WTC11 (cell line): ENCODE results near the gene GZMM. TPM values are rescaled to one million over a fixed set of nuclear protein-coding genes. Genes with fewer than 3 reads are reported as not detected.
A peak's percentile ranks its signal among the peaks of the same experiment; 100 is the strongest.

Experiments used
- ATAC-seq: fragments of 200-7000 bp; cut with Tn5 transposase; 2 replicates; pipeline ENCODE4 v1.10.0; 2021; ENCODE audit warnings: mild to moderate bottlenecking, moderate library complexity
- CTCF ChIA-PET: fragments of 300-600 bp; sonication (Branson Sonifier 250); formaldehyde crosslinking; loops from one replicate; lab custom pipeline; 2021; ENCODE audit warnings: antibody characterized with exemption; lab: Charles Lee
- POLR2A ChIA-PET: fragments of 350-600 bp; sonication (Branson Sonifier 250); formaldehyde crosslinking; loops from one replicate; lab custom pipeline; 2021; ENCODE audit warnings: antibody characterized with exemption; lab: Charles Lee
- DNase-seq: peaks from one replicate; pipeline ENCODE4 v3.0.0; 2021; ENCODE audit warnings: low spot score
- H3K27ac Mint-ChIP-seq: 2 replicates; pipeline ENCODE4 v1.8.0; 2021; ENCODE audit warnings: mixed read lengths
- H3K27me3 Mint-ChIP-seq: 2 replicates; pipeline ENCODE4 v1.8.0; 2021; ENCODE audit warnings: low read depth, mild to moderate bottlenecking, moderate library complexity, mixed read lengths
- H3K36me3 Mint-ChIP-seq: 2 replicates; pipeline ENCODE4 v1.8.0; 2021; ENCODE audit warnings: mixed read lengths
- H3K4me1 Mint-ChIP-seq: 2 replicates; pipeline ENCODE4 v1.8.0; 2022; ENCODE audit warnings: mixed read lengths
- H3K4me3 Mint-ChIP-seq: 2 replicates; pipeline ENCODE4 v1.8.0; 2021; ENCODE audit warnings: mild to moderate bottlenecking, moderate library complexity, mixed read lengths
- H3K9me3 Mint-ChIP-seq: 2 replicates; pipeline ENCODE4 v1.8.0; 2021; ENCODE audit warnings: mixed read lengths
- ATF1 ChIP-seq: sonication (generic); formaldehyde crosslinking; IDR thresholded peaks from 2 replicates; pipeline ENCODE4 v1.8.1; 2023; ENCODE audit warnings: mild to moderate bottlenecking, moderate library complexity, missing genetic modification reagents
- CBFB ChIP-seq: sonication (generic); formaldehyde crosslinking; IDR thresholded peaks from 2 replicates; pipeline ENCODE4 v1.8.1; 2022; ENCODE audit warnings: mild to moderate bottlenecking, low read depth, missing genetic modification reagents
- EMX1 ChIP-seq: fragments of 250-450 bp; sonication (Bioruptor Pico); IDR thresholded peaks from 2 replicates; pipeline ENCODE4 v1.8.0; 2021; ENCODE audit warnings: mild to moderate bottlenecking
- FOXK1 ChIP-seq: sonication (generic); formaldehyde crosslinking; IDR thresholded peaks from 2 replicates; pipeline ENCODE4 v1.8.0; 2022; ENCODE audit warnings: mild to moderate bottlenecking, moderate library complexity, missing genetic modification reagents
- FOXP1 ChIP-seq: sonication (generic); formaldehyde crosslinking; IDR thresholded peaks from 2 replicates; pipeline ENCODE4 v1.8.0; 2022; ENCODE audit warnings: missing genetic modification reagents, mild to moderate bottlenecking, moderate library complexity, borderline replicate concordance
- GTF2I ChIP-seq: fragments of 250-450 bp; sonication (Bioruptor Pico); conservative IDR thresholded peaks from 2 replicates; pipeline ENCODE4 v1.4.0; 2021; ENCODE audit warnings: mild to moderate bottlenecking
- IRF2 ChIP-seq: sonication (generic); formaldehyde crosslinking; IDR thresholded peaks from 2 replicates; pipeline ENCODE4 v1.8.0; 2022; ENCODE audit warnings: low read depth, missing genetic modification reagents, borderline replicate concordance
- NFE2L1 ChIP-seq: sonication (generic); formaldehyde crosslinking; IDR thresholded peaks from 2 replicates; pipeline ENCODE4 v1.8.1; 2023; ENCODE audit warnings: missing genetic modification reagents
- NR1H2 ChIP-seq: sonication (generic); formaldehyde crosslinking; IDR thresholded peaks from 2 replicates; pipeline ENCODE4 v1.9.0; 2021; ENCODE audit warnings: mild to moderate bottlenecking, moderate library complexity, missing genetic modification reagents
- SOX15 ChIP-seq: fragments of 250-450 bp; sonication (Bioruptor Pico); IDR thresholded peaks from 2 replicates; pipeline ENCODE4 v1.9.0; 2021; ENCODE audit warnings: mild to moderate bottlenecking
- TEAD4 ChIP-seq: sonication (generic); formaldehyde crosslinking; IDR thresholded peaks from 2 replicates; pipeline ENCODE4 v1.8.0; 2022; ENCODE audit warnings: mild to moderate bottlenecking, missing genetic modification reagents
- ZNF121 ChIP-seq: sonication (generic); formaldehyde crosslinking; IDR thresholded peaks from 2 replicates; pipeline ENCODE4 v1.8.0; 2023; ENCODE audit warnings: missing genetic modification reagents
- ZNF138 ChIP-seq: sonication (generic); formaldehyde crosslinking; conservative IDR thresholded peaks from 2 replicates; pipeline ENCODE4 v1.8.1; 2022; ENCODE audit warnings: mild to moderate bottlenecking, moderate library complexity, missing genetic modification reagents
- ZNF317 ChIP-seq: sonication (generic); formaldehyde crosslinking; IDR thresholded peaks from 2 replicates; pipeline ENCODE4 v1.8.1; 2023; ENCODE audit warnings: low read depth, mild to moderate bottlenecking, moderate library complexity, missing genetic modification reagents, borderline replicate concordance
- total RNA-seq: library from RNA; stranded (reverse); gene quantifications from 3 replicates; pipeline ENCODE4 v1.2.3, GENCODE V29; 2021
- TF ChIP-seq, protein P1 (sequence below): sonication (generic); formaldehyde crosslinking; IDR thresholded peaks from 2 replicates; pipeline ENCODE4 v1.8.1; 2022; ENCODE audit warnings: low read depth, mild to moderate bottlenecking, moderate library complexity, missing genetic modification reagents, borderline replicate concordance
- TF ChIP-seq, protein P2 (sequence below): sonication (generic); formaldehyde crosslinking; IDR thresholded peaks from 2 replicates; pipeline ENCODE4 v1.8.1; 2023; ENCODE audit warnings: mild to moderate bottlenecking, moderate library complexity, missing genetic modification reagents
- TF ChIP-seq, protein P3 (sequence below): fragments of 250-450 bp; sonication (Bioruptor Pico); conservative IDR thresholded peaks from 2 replicates; pipeline ENCODE4 v1.9.0; 2021; ENCODE audit warnings: mild to moderate bottlenecking
- TF ChIP-seq, protein P4 (sequence below): sonication (generic); formaldehyde crosslinking; IDR thresholded peaks from 2 replicates; pipeline ENCODE4 v1.8.1; 2022; ENCODE audit warnings: low read depth, missing genetic modification reagents, borderline replicate concordance
- TF ChIP-seq, protein P5 (sequence below): sonication (generic); formaldehyde crosslinking; IDR thresholded peaks from 2 replicates; pipeline ENCODE4 v1.8.0; 2022; ENCODE audit warnings: mild to moderate bottlenecking, missing genetic modification reagents
- TF ChIP-seq, protein P6 (sequence below): fragments of 250-450 bp; sonication (Bioruptor Pico); IDR thresholded peaks from 2 replicates; pipeline ENCODE4 v1.9.0; 2021; ENCODE audit warnings: moderate library complexity, mild to moderate bottlenecking, inconsistent platforms, borderline replicate concordance
- TF ChIP-seq, protein P7 (sequence below): sonication (generic); formaldehyde crosslinking; IDR thresholded peaks from 2 replicates; pipeline ENCODE4 v1.8.1; 2023; ENCODE audit warnings: mild to moderate bottlenecking, missing genetic modification reagents

GZMM gene
- total RNA-seq, 1 experiment from 2014 or later: 0.68 TPM

DNA sequence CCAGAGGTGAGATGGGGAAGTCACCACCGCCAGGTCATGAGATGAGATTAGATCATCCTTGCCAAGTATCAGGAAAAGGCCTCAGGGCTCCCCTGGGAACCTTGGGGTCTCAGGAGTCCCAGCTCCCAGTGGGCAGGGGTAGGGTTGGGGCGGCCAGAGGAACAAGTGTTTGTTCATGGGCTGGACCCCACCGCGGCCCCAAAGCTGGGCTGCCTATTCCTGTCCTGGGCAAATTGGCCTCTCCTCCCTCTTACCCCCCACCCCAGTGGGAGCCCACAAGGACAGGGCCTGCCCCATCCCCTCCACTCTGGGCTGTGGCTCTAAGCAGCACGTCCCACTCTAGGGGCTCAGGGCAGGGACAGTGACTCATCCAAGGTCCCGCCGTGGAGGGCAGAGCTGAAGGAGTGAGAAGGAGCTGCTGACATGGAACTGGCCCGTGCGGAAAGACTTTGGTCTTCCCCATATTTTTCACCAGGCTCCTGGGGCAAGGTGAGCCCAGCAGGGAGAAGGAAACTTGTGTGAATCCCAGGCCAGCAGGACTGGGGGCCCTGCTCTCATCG, 41.8 kb downstream of the GZMM start (continued):
- TF ChIP-seq CBFB (CRISPR knock-in tag) (no peak), ZNF138 (CRISPR knock-in tag) (no peak), ZNF317 (CRISPR knock-in tag) (no peak), FOXK1 (CRISPR knock-in tag) (no peak), FOXP1 (CRISPR knock-in tag) (no peak)
- TF ChIP-seq, protein P1, sequence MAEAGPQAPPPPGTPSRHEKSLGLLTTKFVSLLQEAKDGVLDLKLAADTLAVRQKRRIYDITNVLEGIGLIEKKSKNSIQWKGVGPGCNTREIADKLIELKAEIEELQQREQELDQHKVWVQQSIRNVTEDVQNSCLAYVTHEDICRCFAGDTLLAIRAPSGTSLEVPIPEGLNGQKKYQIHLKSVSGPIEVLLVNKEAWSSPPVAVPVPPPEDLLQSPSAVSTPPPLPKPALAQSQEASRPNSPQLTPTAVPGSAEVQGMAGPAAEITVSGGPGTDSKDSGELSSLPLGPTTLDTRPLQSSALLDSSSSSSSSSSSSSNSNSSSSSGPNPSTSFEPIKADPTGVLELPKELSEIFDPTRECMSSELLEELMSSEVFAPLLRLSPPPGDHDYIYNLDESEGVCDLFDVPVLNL: no peak
- TF ChIP-seq, protein P2, sequence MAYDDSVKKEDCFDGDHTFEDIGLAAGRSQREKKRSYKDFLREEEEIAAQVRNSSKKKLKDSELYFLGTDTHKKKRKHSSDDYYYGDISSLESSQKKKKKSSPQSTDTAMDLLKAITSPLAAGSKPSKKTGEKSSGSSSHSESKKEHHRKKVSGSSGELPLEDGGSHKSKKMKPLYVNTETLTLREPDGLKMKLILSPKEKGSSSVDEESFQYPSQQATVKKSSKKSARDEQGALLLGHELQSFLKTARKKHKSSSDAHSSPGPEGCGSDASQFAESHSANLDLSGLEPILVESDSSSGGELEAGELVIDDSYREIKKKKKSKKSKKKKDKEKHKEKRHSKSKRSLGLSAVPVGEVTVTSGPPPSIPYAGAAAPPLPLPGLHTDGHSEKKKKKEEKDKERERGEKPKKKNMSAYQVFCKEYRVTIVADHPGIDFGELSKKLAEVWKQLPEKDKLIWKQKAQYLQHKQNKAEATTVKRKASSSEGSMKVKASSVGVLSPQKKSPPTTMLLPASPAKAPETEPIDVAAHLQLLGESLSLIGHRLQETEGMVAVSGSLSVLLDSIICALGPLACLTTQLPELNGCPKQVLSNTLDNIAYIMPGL (CRISPR knock-in tag): no peak

DNA sequence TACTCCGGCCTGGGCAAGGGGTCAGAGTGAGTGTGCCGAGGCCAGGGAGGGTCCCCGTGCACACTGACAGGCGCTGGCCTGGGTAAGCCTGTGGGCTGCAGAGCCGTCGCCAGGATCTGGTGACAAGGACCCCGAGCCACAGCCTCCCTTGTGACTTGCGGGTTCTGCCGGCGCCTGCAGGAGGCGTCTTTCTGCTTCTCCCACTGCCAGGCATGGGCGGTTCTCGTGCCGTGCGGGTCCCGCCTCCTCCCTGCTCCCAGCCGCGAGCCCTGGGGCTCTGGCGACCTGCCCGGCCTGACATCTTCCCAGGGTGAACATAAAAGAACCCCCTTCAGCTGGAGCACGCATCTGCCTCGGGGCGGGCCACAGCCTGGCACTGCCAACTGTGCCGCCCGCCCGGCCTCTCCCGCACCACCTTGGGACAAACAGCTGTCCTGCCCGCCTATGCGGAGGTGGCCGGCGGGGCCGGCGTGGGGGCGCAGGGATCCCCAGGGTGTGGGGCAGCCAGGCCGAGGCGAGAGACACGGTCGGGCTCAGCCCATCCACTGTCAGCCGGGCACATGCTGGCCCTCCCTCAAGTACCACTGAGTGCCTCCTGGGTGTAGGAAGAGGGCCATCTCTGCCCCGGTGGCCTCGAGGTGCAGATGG, 44.4 kb downstream of the GZMM start:
- Mint-ChIP-seq H3K4me3 (peak overlapping the region; percentile 16; the same call in 1 of the 2 replicates), H3K36me3 (no peaks in the 10 kb centered on the region), H3K27ac (no peak overlapping the region), H3K27me3 (peaks cover 36% of the 10 kb centered on the region), H3K9me3 (no peaks in the 10 kb centered on the region), H3K4me1 (peaks cover 4% of the 10 kb centered on the region; the same call in 1 of the 2 replicates)
- POLR2A ChIA-PET: no interaction called here
- CTCF ChIA-PET: interaction anchor here (0.9 to 1.5 kb wide), 5 partner anchors 12 to 82 kb away, joined by 3 to 5 read pairs (median 3); no protein-coding TSS in a partner anchor
- peak; percentile 90 for DNase-seq
- peak; percentile 60 for ATAC-seq
- TF ChIP-seq GTF2I (no peak), NR1H2 (CRISPR knock-in tag) (no peak), ZNF121 (CRISPR knock-in tag) (0 out of 2 replicates have a peak, but pooled peaks have one; percentile 27), NFE2L1 (no peak), IRF2 (CRISPR knock-in tag) (no peak), TEAD4 (CRISPR knock-in tag) (no peak), ATF1 (CRISPR knock-in tag) (no peak), SOX15 (CRISPR knock-in tag) (no peak), EMX1 (no peak)
- TF ChIP-seq, protein P3, sequence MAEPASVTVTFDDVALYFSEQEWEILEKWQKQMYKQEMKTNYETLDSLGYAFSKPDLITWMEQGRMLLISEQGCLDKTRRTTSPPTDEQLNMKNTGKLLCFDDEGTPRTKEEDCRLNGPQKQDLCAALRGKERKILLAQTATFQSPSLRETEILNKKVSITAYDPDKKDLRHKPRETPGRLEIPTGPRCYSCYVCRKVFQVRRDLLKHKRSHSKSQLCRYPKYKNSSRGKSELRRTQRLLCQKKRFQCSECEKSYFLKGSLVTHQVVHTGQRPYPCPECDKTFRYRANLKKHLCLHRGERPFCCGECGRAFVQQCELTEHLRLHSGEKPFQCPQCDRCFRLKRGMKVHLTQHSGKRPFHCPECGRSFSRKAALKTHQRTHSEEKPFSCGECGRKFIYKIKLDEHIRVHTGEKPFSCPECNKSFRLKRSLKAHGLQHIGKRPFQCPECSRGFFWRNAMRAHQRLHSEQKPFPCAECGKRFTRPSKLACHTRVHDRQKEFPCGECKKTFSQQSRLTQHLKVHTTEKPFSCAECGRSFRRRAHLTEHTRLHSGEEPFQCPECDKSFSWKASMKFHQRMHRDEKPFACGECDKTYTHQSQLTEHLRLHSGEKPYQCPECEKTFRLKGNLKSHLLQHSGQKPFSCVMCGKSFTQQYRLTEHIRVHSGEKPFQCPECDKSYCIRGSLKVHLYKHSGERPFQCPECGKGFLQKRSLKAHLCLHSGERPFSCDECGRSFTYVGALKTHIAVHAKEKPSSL (CRISPR knock-in tag): no peak
- TF ChIP-seq, protein P4, sequence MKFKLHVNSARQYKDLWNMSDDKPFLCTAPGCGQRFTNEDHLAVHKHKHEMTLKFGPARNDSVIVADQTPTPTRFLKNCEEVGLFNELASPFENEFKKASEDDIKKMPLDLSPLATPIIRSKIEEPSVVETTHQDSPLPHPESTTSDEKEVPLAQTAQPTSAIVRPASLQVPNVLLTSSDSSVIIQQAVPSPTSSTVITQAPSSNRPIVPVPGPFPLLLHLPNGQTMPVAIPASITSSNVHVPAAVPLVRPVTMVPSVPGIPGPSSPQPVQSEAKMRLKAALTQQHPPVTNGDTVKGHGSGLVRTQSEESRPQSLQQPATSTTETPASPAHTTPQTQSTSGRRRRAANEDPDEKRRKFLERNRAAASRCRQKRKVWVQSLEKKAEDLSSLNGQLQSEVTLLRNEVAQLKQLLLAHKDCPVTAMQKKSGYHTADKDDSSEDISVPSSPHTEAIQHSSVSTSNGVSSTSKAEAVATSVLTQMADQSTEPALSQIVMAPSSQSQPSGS (CRISPR knock-in tag): no peak
- TF ChIP-seq, protein P5, sequence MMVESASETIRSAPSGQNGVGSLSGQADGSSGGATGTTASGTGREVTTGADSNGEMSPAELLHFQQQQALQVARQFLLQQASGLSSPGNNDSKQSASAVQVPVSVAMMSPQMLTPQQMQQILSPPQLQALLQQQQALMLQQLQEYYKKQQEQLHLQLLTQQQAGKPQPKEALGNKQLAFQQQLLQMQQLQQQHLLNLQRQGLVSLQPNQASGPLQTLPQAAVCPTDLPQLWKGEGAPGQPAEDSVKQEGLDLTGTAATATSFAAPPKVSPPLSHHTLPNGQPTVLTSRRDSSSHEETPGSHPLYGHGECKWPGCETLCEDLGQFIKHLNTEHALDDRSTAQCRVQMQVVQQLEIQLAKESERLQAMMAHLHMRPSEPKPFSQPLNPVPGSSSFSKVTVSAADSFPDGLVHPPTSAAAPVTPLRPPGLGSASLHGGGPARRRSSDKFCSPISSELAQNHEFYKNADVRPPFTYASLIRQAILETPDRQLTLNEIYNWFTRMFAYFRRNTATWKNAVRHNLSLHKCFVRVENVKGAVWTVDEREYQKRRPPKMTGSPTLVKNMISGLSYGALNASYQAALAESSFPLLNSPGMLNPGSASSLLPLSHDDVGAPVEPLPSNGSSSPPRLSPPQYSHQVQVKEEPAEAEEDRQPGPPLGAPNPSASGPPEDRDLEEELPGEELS: no peak
- TF ChIP-seq, protein P2 (CRISPR knock-in tag): 0 out of 2 replicates have a peak, but pooled peaks have one; percentile 25
- TF ChIP-seq, protein P6, sequence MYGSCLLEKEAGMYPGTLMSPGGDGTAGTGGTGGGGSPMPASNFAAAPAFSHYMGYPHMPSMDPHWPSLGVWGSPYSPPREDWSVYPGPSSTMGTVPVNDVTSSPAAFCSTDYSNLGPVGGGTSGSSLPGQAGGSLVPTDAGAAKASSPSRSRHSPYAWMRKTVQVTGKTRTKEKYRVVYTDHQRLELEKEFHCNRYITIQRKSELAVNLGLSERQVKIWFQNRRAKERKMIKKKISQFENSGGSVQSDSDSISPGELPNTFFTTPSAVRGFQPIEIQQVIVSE (CRISPR knock-in tag): no peak
- TF ChIP-seq, protein P7, sequence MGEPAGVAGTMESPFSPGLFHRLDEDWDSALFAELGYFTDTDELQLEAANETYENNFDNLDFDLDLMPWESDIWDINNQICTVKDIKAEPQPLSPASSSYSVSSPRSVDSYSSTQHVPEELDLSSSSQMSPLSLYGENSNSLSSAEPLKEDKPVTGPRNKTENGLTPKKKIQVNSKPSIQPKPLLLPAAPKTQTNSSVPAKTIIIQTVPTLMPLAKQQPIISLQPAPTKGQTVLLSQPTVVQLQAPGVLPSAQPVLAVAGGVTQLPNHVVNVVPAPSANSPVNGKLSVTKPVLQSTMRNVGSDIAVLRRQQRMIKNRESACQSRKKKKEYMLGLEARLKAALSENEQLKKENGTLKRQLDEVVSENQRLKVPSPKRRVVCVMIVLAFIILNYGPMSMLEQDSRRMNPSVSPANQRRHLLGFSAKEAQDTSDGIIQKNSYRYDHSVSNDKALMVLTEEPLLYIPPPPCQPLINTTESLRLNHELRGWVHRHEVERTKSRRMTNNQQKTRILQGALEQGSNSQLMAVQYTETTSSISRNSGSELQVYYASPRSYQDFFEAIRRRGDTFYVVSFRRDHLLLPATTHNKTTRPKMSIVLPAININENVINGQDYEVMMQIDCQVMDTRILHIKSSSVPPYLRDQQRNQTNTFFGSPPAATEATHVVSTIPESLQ (CRISPR knock-in tag): no peak
